HCT116 (cell line): ENCODE measurements around the gene UMAD1. TPM values are rescaled to one million over a fixed set of nuclear protein-coding genes. Genes with fewer than 3 reads are reported as not detected.

ENCODE experiments used
- ATF3 ChIP-seq: IDR thresholded peaks from 2 replicates; pipeline ENCODE4 v1.6.1; 2012
- CBX3 ChIP-seq: IDR thresholded peaks from 2 replicates; pipeline ENCODE4 v1.6.1; 2012; ENCODE audit warnings: low read depth
- EZH2 ChIP-seq: fragments of 200-600 bp; sonication (generic); IDR thresholded peaks from 2 replicates; pipeline ENCODE4 v1.6.1; 2017; ENCODE audit warnings: antibody characterized with exemption, mixed run types
- FOSL1 ChIP-seq: IDR thresholded peaks from 2 replicates; pipeline ENCODE4 v1.6.1; 2012; ENCODE audit warnings: low read depth
- JUND ChIP-seq: IDR thresholded peaks from 2 replicates; pipeline ENCODE4 v1.6.1; 2012
- POLR2A ChIP-seq: IDR thresholded peaks from 2 replicates; pipeline ENCODE4 v1.7.0; 2011; ENCODE audit warnings: borderline replicate concordance; ENCODE audit not compliant: insufficient read depth, insufficient read length; ENCODE audit errors: extremely low read depth
- RAD21 ChIP-seq: IDR thresholded peaks from 2 replicates; pipeline ENCODE4 v1.6.1; 2012; ENCODE audit warnings: low read depth, mild to moderate bottlenecking
- TCF7L2 ChIP-seq: IDR thresholded peaks from 2 replicates; pipeline ENCODE4 v1.7.0; 2011; ENCODE audit warnings: borderline replicate concordance, inconsistent platforms; ENCODE audit not compliant: insufficient read depth, insufficient read length; ENCODE audit errors: extremely low read depth
- YY1 ChIP-seq: IDR thresholded peaks from 2 replicates; pipeline ENCODE4 v1.6.1; 2011; ENCODE audit warnings: low read length, low read depth, moderate library complexity, mild to moderate bottlenecking; ENCODE audit not compliant: insufficient replicate concordance; ENCODE audit errors: extremely low read depth
- ZBTB33 ChIP-seq: IDR thresholded peaks from 2 replicates; pipeline ENCODE4 v1.6.1; 2011; ENCODE audit warnings: mild to moderate bottlenecking, low read length, moderate library complexity; ENCODE audit not compliant: insufficient replicate concordance; ENCODE audit errors: extremely low read depth
- ZFX ChIP-seq: fragments of 450-650 bp; IDR thresholded peaks from 2 replicates; pipeline ENCODE4 v1.6.1; 2017
- total RNA-seq: library from RNA; stranded (reverse); gene quantifications from one replicate; pipeline ENCODE4 v1.2.1, GENCODE V29; 2021; ENCODE audit not compliant: unreplicated experiment

UMAD1 gene
- total RNA-seq, 1 experiment from 2014 or later: 12.7 TPM

GRCh38 chr7:7761974-7762779 is 121.6 kb downstream of the UMAD1 start (continued):
- TF ChIP-seq ZBTB33 (no peak), ATF3 (no peak), ZFX (no peak), YY1 (no peak), EZH2 (no peak), POLR2A (no peak), RAD21 (no peak), JUND (no peak), TCF7L2 (no peak), CBX3 (no peak), FOSL1 (no peak)
